RWPE2 (cell line): ENCODE measurements around the gene LAMA2.

Experiments
- ATAC-seq: fragments of 200-7000 bp; cut with Tn5 transposase; 3 replicates; pipeline ENCODE4 v1.9.1; 2021; ENCODE audit warnings: low read depth
- DNase-seq: peaks from one replicate; pipeline ENCODE4 v3.0.0-alpha.2; 2020; ENCODE audit warnings: low spot score
- H3K27ac ChIP-seq: fragments of 450-650 bp; 2 replicates; pipeline ENCODE4 v1.5.1; 2017; ENCODE audit warnings: mild to moderate bottlenecking; ENCODE audit not compliant: poor library complexity, severe bottlenecking
- H3K27me3 ChIP-seq: fragments of 250-450 bp; sonication (Bioruptor Pico); 2 replicates; pipeline ENCODE4 v1.5.1; 2021; ENCODE audit warnings: mild to moderate bottlenecking, moderate library complexity; ENCODE audit not compliant: insufficient read depth, poor library complexity, severe bottlenecking
- H3K36me3 ChIP-seq: fragments of 250-450 bp; sonication (Bioruptor Pico); 2 replicates; pipeline ENCODE4 v1.5.1; 2020; ENCODE audit warnings: low read depth, mild to moderate bottlenecking, moderate library complexity
- H3K4me1 ChIP-seq: fragments of 250-450 bp; sonication (Bioruptor Pico); 2 replicates; pipeline ENCODE4 v1.5.1; 2021; ENCODE audit warnings: mild to moderate bottlenecking, moderate library complexity; ENCODE audit not compliant: insufficient read depth, poor library complexity, severe bottlenecking
- H3K4me3 ChIP-seq: fragments of 250-450 bp; sonication (Bioruptor Pico); 2 replicates; pipeline ENCODE4 v1.5.1; 2021; ENCODE audit warnings: mild to moderate bottlenecking, moderate library complexity; ENCODE audit not compliant: severe bottlenecking
- H3K9me3 ChIP-seq: fragments of 250-450 bp; sonication (Bioruptor Pico); 2 replicates; pipeline ENCODE4 v1.5.1; 2021; ENCODE audit warnings: mild to moderate bottlenecking, moderate library complexity; ENCODE audit not compliant: severe bottlenecking
- CTCF ChIP-seq: fragments of 450-650 bp; IDR thresholded peaks from one replicate; pipeline ENCODE4 v1.5.1; 2017; ENCODE audit warnings: mild to moderate bottlenecking, moderate library complexity; ENCODE audit not compliant: poor library complexity, severe bottlenecking

The LAMA2 gene

GRCh38 chr6:128954308-128955043 is 71.5 kb downstream of the LAMA2 start:
- DNase-seq (no peak), ATAC-seq (no peak)
- Histone ChIP-seq H3K27ac (no peak overlapping the region), H3K36me3 (no peaks in the 10 kb centered on the region), H3K4me3 (no peak overlapping the region), H3K9me3 (no peaks in the 10 kb centered on the region), H3K27me3 (no peaks in the 10 kb centered on the region), H3K4me1 (no peaks in the 10 kb centered on the region)
- no peak for TF ChIP-seq CTCF

GRCh38 chr6:128963561-128963960 is 80.6 kb downstream of the LAMA2 start:
- Histone ChIP-seq H3K4me3 (no peak overlapping the region), H3K36me3 (no peaks in the 10 kb centered on the region), H3K27me3 (no peaks in the 10 kb centered on the region), H3K9me3 (no peaks in the 10 kb centered on the region), H3K27ac (no peak overlapping the region), H3K4me1 (no peaks in the 10 kb centered on the region)
- DNase-seq (no peak), ATAC-seq (no peak)
- no peak for TF ChIP-seq CTCF

GRCh38 chr6:128964233-128964755 is 81.4 kb downstream of the LAMA2 start:
- no peaks in the 10 kb centered on the region for H3K9me3 ChIP-seq
- H3K4me3 ChIP-seq: no peak overlapping the region
- no peak overlapping the region for H3K27ac ChIP-seq
- DNase-seq (no peak), ATAC-seq (no peak)
- no peak for TF ChIP-seq CTCF
- no peaks in the 10 kb centered on the region for H3K36me3 ChIP-seq
- H3K4me1 ChIP-seq: no peaks in the 10 kb centered on the region
- no peaks in the 10 kb centered on the region for H3K27me3 ChIP-seq

- H3K27me3 ChIP-seq: no peaks in the 10 kb centered on the region
- no peak for TF ChIP-seq CTCF
Measured at GRCh38 chr6:128964771-128965170, 81.8 kb downstream of the LAMA2 start.

GRCh38 chr6:128966934-128967333 is 84.0 kb downstream of the LAMA2 start:
- Histone ChIP-seq H3K27ac (no peak overlapping the region), H3K9me3 (no peaks in the 10 kb centered on the region), H3K27me3 (no peaks in the 10 kb centered on the region), H3K4me3 (no peak overlapping the region), H3K36me3 (no peaks in the 10 kb centered on the region), H3K4me1 (no peaks in the 10 kb centered on the region)
- DNase-seq: no peak
- TF ChIP-seq CTCF: no peak
- ATAC-seq: no peak

More at GRCh38 chr6:128964771-128965170, 81.8 kb downstream of the LAMA2 start:
- DNase-seq (no peak), ATAC-seq (no peak)
- no peaks in the 10 kb centered on the region for H3K4me1 ChIP-seq
- no peak overlapping the region for H3K4me3 ChIP-seq
- no peaks in the 10 kb centered on the region for H3K36me3 ChIP-seq
- no peak overlapping the region for H3K27ac ChIP-seq
- no peaks in the 10 kb centered on the region for H3K9me3 ChIP-seq
